Astrocyte (in vitro differentiated cells and primary cell): Measurements from ENCODE around the gene PPP1R17. TPM values are rescaled to one million over a fixed set of nuclear protein-coding genes. Genes with fewer than 3 reads are reported as not detected.

Experiments used
- DNase-seq: peaks from one replicate; pipeline ENCODE4 v3.0.0-alpha.2; 2010; ENCODE audit warnings: low read depth
- FAIRE-seq: peaks from 2 replicates; lab custom pipeline; 2011; peaks lifted over from hg19 to GRCh38; lab: Jason Lieb, UNC
- H2AFZ ChIP-seq: 2 replicates; pipeline ENCODE4 v1.6.0; 2012; ENCODE audit warnings: low read depth, low read length, inconsistent platforms
- H3K27ac ChIP-seq: 2 replicates; pipeline ENCODE4 v1.5.1; 2011; ENCODE audit warnings: low read depth, low read length, inconsistent platforms
- H3K27me3 ChIP-seq: 2 replicates; pipeline ENCODE4 v1.6.0; 2011; ENCODE audit warnings: low read length, inconsistent platforms; ENCODE audit not compliant: insufficient read depth
- H3K36me3 ChIP-seq: 2 replicates; pipeline ENCODE4 v1.5.1; 2011; ENCODE audit warnings: low read length, inconsistent platforms; ENCODE audit not compliant: insufficient read depth
- H3K4me1 ChIP-seq: 2 replicates; pipeline ENCODE4 v1.5.1; 2011; ENCODE audit warnings: low read length, inconsistent platforms; ENCODE audit not compliant: insufficient read depth
- H3K4me2 ChIP-seq: 2 replicates; pipeline ENCODE4 v1.6.0; 2012; ENCODE audit warnings: low read length, inconsistent platforms
- H3K4me3 ChIP-seq: 2 replicates; pipeline ENCODE4 v1.5.1; 2011; ENCODE audit warnings: low read depth, mild to moderate bottlenecking, low read length, inconsistent platforms; ENCODE audit not compliant: insufficient read depth
- H3K79me2 ChIP-seq: 2 replicates; pipeline ENCODE4 v1.6.0; 2012; ENCODE audit warnings: mild to moderate bottlenecking, low read length, inconsistent platforms; ENCODE audit not compliant: insufficient read depth
- H3K9ac ChIP-seq: 2 replicates; pipeline ENCODE4 v1.6.0; 2012; ENCODE audit warnings: mild to moderate bottlenecking, low read length, inconsistent platforms
- H3K9me3 ChIP-seq: 2 replicates; pipeline ENCODE4 v1.5.1; 2012; ENCODE audit warnings: low read depth, mild to moderate bottlenecking, low read length, inconsistent platforms; ENCODE audit not compliant: insufficient read depth
- H4K20me1 ChIP-seq: 2 replicates; pipeline ENCODE4 v1.6.0; 2012; ENCODE audit warnings: low read length, inconsistent platforms; ENCODE audit not compliant: insufficient read depth
- H3K27ac Mint-ChIP-seq: one replicate; pipeline ENCODE4 v1.8.0; 2021; ENCODE audit warnings: mild to moderate bottlenecking, mixed read lengths; ENCODE audit not compliant: unreplicated experiment
- H3K27me3 Mint-ChIP-seq: one replicate; pipeline ENCODE4 v1.8.0; 2021; ENCODE audit warnings: low read depth, mixed read lengths; ENCODE audit not compliant: unreplicated experiment
- H3K36me3 Mint-ChIP-seq: one replicate; pipeline ENCODE4 v1.8.0; 2021; ENCODE audit warnings: low read depth, mixed read lengths; ENCODE audit not compliant: unreplicated experiment
- H3K4me1 Mint-ChIP-seq: one replicate; pipeline ENCODE4 v1.8.0; 2021; ENCODE audit warnings: low read depth, mixed read lengths; ENCODE audit not compliant: unreplicated experiment
- H3K4me3 Mint-ChIP-seq: one replicate; pipeline ENCODE4 v1.8.0; 2021; ENCODE audit warnings: mild to moderate bottlenecking, moderate library complexity, mixed read lengths; ENCODE audit not compliant: unreplicated experiment
- H3K9me3 Mint-ChIP-seq: one replicate; pipeline ENCODE4 v1.8.0; 2021; ENCODE audit warnings: mild to moderate bottlenecking, mixed read lengths; ENCODE audit not compliant: unreplicated experiment
- CTCF ChIP-seq: IDR thresholded peaks from 2 replicates; pipeline ENCODE4 v1.5.1; 2011; ENCODE audit warnings: low read depth, mild to moderate bottlenecking, inconsistent platforms, low read length, moderate library complexity; ENCODE audit not compliant: insufficient read depth
- EZH2 ChIP-seq: IDR thresholded peaks from 2 replicates; pipeline ENCODE4 v1.6.1; 2012; ENCODE audit warnings: mild to moderate bottlenecking, low read length, inconsistent platforms; ENCODE audit not compliant: insufficient read depth
- total RNA-seq: library from RNA; stranded (reverse); gene quantifications from 2 replicates; pipeline ENCODE4 v1.2.1, GENCODE V29; 2021

Gene PPP1R17
- total RNA-seq, 1 donor from 2014 or later: not detected

- H2AFZ ChIP-seq: no peak overlapping the region
- H3K4me1 ChIP-seq: no peaks in the 10 kb centered on the region
- H3K9me3 ChIP-seq: no peaks in the 10 kb centered on the region
- TF ChIP-seq CTCF (no peak), EZH2 (no peak)
- FAIRE-seq: no peak
- H3K27me3 ChIP-seq: no peaks in the 10 kb centered on the region
- H3K4me2 ChIP-seq: no peak overlapping the region
- no peak overlapping the region for H3K9ac ChIP-seq
- Mint-ChIP-seq H3K9me3 (peaks cover 14% of the 10 kb centered on the region), H3K27me3 (peaks cover 15% of the 10 kb centered on the region), H3K4me3 (no peak overlapping the region), H3K36me3 (no peaks in the 10 kb centered on the region), H3K27ac (no peak overlapping the region), H3K4me1 (no peaks in the 10 kb centered on the region)
- H3K79me2 ChIP-seq: no peaks in the 10 kb centered on the region
- H4K20me1 ChIP-seq: no peaks in the 10 kb centered on the region
- no peak for DNase-seq
- no peaks in the 10 kb centered on the region for H3K36me3 ChIP-seq
- H3K4me3 ChIP-seq: no peak overlapping the region
- no peak overlapping the region for H3K27ac ChIP-seq
These were observed 23.2 kb downstream of the PPP1R17 start for GRCh38 chr7:31710171-31710570.

GRCh38 chr7:31716355-31716754 is 29.3 kb downstream of the PPP1R17 start:
- H3K9me3 Mint-ChIP-seq: peaks cover 14% of the 10 kb centered on the region
- Histone ChIP-seq H2AFZ (no peak overlapping the region), H3K9me3 (no peaks in the 10 kb centered on the region), H3K9ac (no peak overlapping the region), H3K79me2 (no peaks in the 10 kb centered on the region), H3K27me3 (no peaks in the 10 kb centered on the region), H4K20me1 (no peaks in the 10 kb centered on the region), H3K27ac (no peak overlapping the region), H3K36me3 (no peaks in the 10 kb centered on the region), H3K4me2 (no peak overlapping the region), H3K4me3 (no peak overlapping the region), H3K4me1 (no peaks in the 10 kb centered on the region)
- no peaks in the 10 kb centered on the region for H3K36me3 Mint-ChIP-seq
- no peak overlapping the region for H3K4me3 Mint-ChIP-seq
- H3K4me1 Mint-ChIP-seq: no peaks in the 10 kb centered on the region
- no peak overlapping the region for H3K27ac Mint-ChIP-seq
- FAIRE-seq (no peak), DNase-seq (no peak)
- TF ChIP-seq CTCF (no peak), EZH2 (no peak)
- peaks cover 10% of the 10 kb centered on the region for H3K27me3 Mint-ChIP-seq

- no peak for DNase-seq
- TF ChIP-seq EZH2 (no peak), CTCF (no peak)
- Histone ChIP-seq H3K4me1 (no peaks in the 10 kb centered on the region), H2AFZ (no peak overlapping the region), H3K36me3 (no peaks in the 10 kb centered on the region), H4K20me1 (no peaks in the 10 kb centered on the region), H3K27me3 (no peaks in the 10 kb centered on the region), H3K27ac (no peak overlapping the region), H3K9ac (no peak overlapping the region), H3K4me2 (no peak overlapping the region), H3K79me2 (no peaks in the 10 kb centered on the region), H3K9me3 (no peaks in the 10 kb centered on the region), H3K4me3 (no peak overlapping the region)
- Mint-ChIP-seq H3K27ac (no peak overlapping the region), H3K4me1 (no peaks in the 10 kb centered on the region), H3K27me3 (no peaks in the 10 kb centered on the region), H3K36me3 (no peaks in the 10 kb centered on the region), H3K9me3 (no peaks in the 10 kb centered on the region), H3K4me3 (no peak overlapping the region)
- FAIRE-seq: no peak
These were observed 33.4 kb downstream of the PPP1R17 start for GRCh38 chr7:31720366-31720765.
